ENCODE results near the gene ARL3.

DNA sequence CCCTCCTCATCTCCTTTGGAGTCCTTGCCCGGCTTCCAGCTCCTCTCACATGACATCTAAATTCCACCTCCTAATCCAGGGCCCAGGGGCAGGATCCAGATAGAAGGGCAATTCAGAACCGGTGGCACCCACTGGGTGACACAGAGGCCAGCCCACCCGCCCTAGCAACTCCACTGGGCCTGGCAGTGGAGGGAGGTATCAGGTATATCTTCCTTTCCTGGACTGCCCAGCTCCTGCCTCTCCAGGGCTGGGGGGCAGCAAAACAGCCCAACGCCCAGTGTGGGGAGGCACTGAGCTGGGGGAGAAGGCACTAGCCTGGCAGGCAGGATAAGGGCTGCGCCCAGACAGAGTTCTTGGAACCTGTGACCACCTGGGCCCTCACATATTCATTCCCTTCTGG lies 80.3 kb downstream of the ARL3 start:
- no peak for TF ChIP-seq CTCF (conservative IDR thresholded peaks at IDR 0.05 in 1 of 2, IDR thresholded peaks at IDR 0.05 in 1 of 2; ENCODE audit: extremely low read depth in 1 of 2, insufficient read depth in 1 of 2, low read depth in 1 of 2, low read length in 2 of 2)
- no peak for TF ChIP-seq EZH2 (IDR thresholded peaks at IDR 0.05; ENCODE audit: borderline replicate concordance, low read length)

Measured in mammary epithelial cell (primary cell).